ENCODE data around the gene RNF208. TPM values are rescaled to one million over a fixed set of nuclear protein-coding genes. Genes with fewer than 3 reads are reported as not detected.

The RNF208 gene
- total and polyA plus RNA-seq, 9 of the 15 experiments (the other 6 are each of a cell fraction or from before 2014, with no cell fraction given) = 0.15 to 6.9 (median 0.50) TPM; not detected in 2

DNA sequence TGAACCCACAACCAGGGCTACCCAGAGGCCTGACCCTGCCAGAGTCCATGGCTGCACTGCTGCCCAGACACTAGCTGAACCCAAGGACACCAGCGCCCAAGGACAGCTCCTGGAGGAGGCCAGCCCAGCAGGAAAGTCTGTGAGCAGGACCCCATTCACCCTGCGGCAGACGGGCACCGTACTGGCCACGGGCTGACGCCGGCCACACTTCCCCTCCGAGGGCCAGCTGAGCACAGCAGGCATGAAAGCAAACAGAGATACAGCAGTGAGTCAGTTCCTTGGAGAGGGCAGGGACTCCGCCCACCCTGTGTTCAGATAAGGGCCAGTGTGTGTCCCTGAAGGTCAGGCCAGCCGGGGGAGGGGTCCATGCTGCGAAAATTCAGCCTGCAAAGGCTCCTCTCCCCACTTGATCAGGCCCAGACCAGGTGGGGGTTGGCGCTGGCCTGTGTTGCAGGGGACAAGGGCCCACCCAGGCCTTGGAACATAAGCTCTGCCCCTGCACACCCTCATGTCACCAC lies 3.2 kb downstream of the RNF208 start (continued):
- TF ChIP-seq VEZF1 (CRISPR knock-in tag; IDR thresholded peaks at IDR 0.05) (peak; percentile 63; the same call in 1 of the 2 replicates), FOSL1 (tag; conservative IDR thresholded peaks at IDR 0.05) (peak; percentile 91), SMARCA5 (IDR thresholded peaks at IDR 0.05) (no peak), ATF1 (CRISPR knock-in tag; IDR thresholded peaks at IDR 0.05) (no peak), ATF1 (tag; IDR thresholded peaks at IDR 0.05) (peak; percentile 57), E2F1 (CRISPR knock-in tag; IDR thresholded peaks at IDR 0.05) (no peak; the same call in 1 of the 2 replicates), ZNF589 (CRISPR knock-in tag; IDR thresholded peaks at IDR 0.05; ENCODE audit: low read depth) (peak; percentile 56; the same call in 1 of the 2 replicates), MNT (conservative IDR thresholded peaks at IDR 0.05) (peak; percentile 54 to 81), HDAC8 (tag; IDR thresholded peaks at IDR 0.05) (peak; percentile 58; the same call in 1 of the 2 replicates), SIN3B (IDR thresholded peaks at IDR 0.05; ENCODE audit: low read depth) (no peak), ATF7 (IDR thresholded peaks at IDR 0.05) (peak; percentile 53; the same call in 1 of the 2 replicates), ZBTB26 (CRISPR knock-in tag; IDR thresholded peaks at IDR 0.05) (peak; percentile 84; the same call in 1 of the 2 replicates), BCOR (IDR thresholded peaks at IDR 0.05) (peak; percentile 28; the same call in 1 of the 2 replicates), NR2C2 (CRISPR knock-in tag; IDR thresholded peaks at IDR 0.05) (no peak), NR2C2 (tag; IDR thresholded peaks at IDR 0.05) (peak; percentile 56), CXXC5 (CRISPR knock-in tag; IDR thresholded peaks at IDR 0.05) (peak; percentile 70), ZNF311 (CRISPR knock-in tag; IDR thresholded peaks at IDR 0.05) (peak; percentile 71; the same call in 1 of the 2 replicates), ZKSCAN1 (IDR thresholded peaks at IDR 0.05; ENCODE audit: low read depth, low read length) (0 out of 2 replicates have a peak, but pooled peaks have one; percentile 57), ZNF76 (CRISPR knock-in tag; IDR thresholded peaks at IDR 0.05; ENCODE audit: borderline replicate concordance) (0 out of 2 replicates have a peak, but pooled peaks have one; percentile 45)
- TF ChIP-seq, protein P1, sequence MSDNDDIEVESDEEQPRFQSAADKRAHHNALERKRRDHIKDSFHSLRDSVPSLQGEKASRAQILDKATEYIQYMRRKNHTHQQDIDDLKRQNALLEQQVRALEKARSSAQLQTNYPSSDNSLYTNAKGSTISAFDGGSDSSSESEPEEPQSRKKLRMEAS (CRISPR knock-in tag; IDR thresholded peaks at IDR 0.05) = peak; percentile 58

Measured in K562 (cell line).